ENCODE measurements around the gene MAST1.
"Not testable (repeated sequence)": the region's sequence is repeated elsewhere in the genome, so short reads cannot be mapped to it uniquely, and the experiment has no call there.

Gene MAST1

DNA sequence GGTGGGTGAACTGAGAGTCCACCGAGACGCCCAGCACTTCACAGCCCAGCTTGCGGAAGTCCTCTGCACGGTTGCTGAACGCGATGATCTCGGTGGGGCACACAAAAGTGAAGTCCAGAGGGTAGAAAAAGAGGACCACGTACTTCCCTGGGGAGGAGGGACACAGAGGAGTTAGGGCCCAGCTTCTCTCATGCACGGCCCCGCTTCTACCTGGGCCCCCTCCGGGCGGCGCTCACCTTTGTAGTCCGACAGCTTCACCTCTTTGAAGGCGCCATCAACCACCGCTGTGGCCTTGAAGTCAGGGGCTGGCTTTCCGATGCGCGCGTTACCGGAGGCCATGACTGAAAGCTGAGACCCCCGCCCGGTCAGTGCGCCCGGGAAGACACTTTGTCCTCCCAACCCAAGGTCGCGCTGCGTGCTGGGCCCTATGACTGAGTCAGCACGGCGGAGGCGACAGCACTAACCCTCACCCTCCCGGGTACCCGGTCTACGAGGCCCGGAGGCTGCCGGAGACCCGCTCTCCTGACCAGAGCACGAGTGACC, 37.3 kb upstream of the MAST1 start:
- no peak for DNase-seq (ENCODE audit: low spot score)

DNA sequence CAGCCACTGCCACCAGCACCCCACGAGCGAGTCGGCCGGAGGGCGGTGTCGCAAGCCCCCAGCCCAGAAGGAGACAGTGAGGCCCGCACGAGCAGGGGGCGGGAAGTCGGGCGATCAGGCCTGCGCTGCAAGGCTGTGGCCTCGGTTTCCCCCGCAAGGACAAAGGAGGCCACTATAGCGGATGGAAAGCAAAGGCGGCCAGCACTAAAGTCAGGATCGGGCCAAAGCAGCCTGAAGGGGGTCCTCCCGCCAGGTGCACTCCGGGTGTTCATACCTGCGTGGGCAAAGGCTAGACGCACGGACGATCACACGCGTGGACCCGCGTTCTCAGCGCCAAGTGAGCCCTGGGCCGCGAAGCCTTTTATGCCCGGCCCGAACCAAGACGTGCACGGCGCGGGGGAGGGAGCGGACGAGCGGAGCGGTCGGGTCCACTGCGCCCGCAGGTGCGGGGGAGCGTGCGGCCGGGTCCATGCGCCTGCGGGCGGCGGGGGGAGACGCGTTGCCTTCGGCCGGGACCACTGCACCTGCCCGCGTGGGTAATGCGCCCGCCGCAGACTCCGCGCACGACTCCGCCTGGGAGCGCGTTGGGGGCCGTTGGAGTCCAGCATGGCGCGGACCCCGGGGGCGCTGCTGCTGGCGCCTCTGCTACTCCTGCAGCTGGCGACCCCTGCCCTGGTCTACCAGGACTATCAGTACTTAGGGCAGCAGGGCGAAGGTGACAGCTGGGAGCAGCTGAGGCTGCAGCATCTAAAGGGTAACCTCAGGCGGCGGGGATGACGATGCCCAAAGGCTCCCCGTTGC, 36.6 kb upstream of the MAST1 start, which contains the start of the genes PRDX2 and THSD8:
Gene PRDX2 (minus strand): TSS at position 335 of the 801 bp plus-strand sequence. CDS start 539 bp downstream, outside the sequence.
Gene THSD8 (plus strand): TSS at position 604 of the 801 bp plus-strand sequence. CDS start 3 bp downstream, at position 607.
- DNase-seq (ENCODE audit: low spot score): peak; percentile 89

DNA sequence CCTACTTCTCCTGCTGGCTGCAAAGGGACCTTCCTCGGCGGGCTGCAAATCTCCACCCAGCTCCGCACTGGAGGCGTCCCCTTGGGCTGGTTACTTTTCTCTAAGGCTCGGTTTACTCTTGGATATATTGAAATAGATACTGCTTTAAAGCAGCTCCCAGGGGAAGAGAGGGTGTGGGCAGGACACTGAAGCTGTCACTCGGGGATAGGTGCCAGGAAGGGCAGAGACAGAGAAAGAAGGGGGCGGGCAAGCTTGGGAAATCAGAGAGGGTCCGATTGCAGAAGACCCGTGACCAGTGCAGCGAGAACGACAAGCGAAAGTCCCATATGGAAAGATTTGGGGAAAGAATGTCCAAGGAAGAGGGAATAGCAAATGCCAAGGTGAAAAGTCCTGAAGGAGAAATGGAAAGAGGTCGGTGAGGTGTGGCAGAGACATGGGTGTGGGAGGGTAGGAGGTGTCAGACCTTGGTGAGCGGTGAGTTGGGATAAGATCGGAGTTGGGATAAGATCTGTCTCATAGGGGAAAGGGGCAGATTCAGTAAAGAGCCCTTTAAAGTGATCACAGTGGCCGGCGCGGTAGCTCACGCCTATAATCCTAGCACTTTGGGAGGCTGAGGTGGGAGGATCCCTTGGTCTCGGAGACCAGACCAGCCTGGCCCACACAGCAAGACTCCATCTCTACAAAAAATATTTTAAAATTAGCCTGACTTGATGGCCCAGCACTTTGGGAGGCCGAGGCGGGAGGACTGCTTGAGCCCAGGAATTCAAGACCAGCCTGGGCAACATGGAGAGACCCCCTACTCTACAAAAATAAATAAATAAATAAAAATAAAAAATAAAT, 35.8 kb upstream of the MAST1 start:
- no peak for DNase-seq (ENCODE audit: low spot score)

DNA sequence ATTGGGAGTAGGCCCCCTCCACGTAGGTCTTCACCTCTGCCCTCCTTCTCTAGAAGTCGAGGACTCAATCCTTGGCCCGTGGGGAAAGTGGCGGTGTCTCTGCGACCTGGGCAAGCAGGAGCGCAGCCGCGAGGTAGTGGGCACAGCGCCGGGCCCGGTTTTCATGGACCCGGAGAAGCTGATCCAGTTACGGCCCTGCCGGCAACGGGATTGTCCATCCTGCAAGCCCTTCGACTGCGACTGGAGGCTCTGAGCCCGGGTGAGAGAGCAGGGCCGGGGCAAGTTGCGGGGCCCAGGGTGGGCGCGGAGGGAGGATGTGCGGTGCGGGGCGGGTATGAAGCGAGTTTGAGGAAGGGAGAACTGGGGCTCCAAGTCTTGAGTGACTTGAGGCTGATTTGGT, 34.3 kb upstream of the MAST1 start:
- no peak for DNase-seq (ENCODE audit: low spot score)

DNA sequence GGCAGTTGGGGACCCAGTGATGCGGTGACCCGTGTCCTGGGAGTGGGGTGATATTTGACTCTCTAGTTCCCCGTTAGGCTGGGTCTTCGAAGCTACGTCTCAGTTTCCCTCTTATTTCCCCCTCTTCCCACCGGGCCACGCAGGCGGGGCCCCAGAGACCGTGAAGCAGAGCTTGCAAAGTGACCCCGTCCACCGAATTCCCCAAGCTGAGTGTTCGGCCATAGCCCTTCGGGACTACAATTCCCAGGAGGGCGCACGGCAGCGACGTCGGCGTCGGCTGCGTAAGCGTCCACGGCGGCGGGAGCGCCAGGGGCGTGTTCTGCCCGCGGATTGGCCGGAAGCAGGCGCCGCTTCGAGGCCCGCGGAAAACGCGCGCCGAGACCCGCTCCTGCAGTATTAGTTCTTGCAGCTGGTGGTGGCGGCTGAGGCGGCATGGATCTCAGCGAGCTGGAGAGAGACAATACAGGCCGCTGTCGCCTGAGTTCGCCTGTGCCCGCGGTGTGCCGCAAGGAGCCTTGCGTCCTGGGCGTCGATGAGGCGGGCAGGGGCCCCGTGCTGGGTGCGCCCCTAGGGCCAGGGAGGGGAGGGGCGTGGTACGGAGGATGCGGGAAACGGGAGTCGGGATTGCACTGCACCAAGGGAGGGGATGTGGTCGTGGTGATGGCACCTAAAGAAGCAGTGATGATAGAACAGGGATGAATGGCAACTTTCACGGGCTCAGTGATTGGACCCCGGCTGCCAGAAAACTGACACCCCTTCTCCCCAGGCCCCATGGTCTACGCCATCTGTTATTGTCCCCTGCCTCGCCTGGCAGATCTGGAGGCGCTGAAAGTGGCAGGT, 31.9 kb upstream of the MAST1 start, which contains the start of gene RNASEH2A:
Gene RNASEH2A (plus strand): TSS at position 343 of the 840 bp plus-strand sequence. CDS start 90 bp downstream, at position 433.
- DNase-seq (ENCODE audit: low spot score): peak; percentile 90

DNA sequence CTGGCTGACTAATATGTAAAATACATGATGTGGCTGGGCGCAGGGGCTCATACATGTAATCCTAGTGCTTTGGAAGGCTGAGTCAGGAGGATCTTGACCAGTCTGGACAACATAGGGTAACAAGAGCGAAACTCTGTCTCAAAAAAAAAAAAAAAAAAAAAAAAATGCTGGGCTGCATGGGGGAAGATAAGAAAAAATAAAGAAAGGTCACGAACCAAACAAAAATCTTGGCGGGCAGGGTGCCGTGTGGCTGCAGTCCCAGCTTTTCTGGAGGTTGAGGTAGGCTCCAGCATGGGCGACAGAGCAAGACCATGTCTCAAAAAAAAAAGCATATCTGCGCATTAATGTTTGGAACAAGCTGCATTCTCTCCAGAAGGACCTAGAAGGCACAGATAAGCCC, 23.2 kb upstream of the MAST1 start:
- no peak for DNase-seq (ENCODE audit: low spot score)

DNA sequence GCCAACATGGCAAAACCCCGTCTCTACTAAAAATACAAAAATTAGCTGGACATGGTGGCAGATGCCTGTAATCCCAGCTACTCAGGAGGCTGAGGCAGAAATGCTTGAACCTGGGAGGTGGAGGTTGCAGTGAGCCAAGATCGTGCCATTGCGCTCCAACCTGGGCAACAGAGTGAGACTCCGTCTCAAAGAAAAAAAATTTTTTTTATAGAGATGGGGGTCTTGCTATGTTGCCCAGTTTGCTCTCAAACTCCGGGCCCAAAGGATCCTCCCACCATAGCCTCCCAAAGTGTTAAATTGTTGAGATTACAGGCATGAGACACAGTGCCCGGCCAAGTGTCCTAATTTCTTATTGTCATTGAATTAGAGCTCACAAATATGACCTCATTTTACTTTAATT, 21.1 kb upstream of the MAST1 start:
- not testable (repeated sequence) for DNase-seq (ENCODE audit: low spot score)

DNA sequence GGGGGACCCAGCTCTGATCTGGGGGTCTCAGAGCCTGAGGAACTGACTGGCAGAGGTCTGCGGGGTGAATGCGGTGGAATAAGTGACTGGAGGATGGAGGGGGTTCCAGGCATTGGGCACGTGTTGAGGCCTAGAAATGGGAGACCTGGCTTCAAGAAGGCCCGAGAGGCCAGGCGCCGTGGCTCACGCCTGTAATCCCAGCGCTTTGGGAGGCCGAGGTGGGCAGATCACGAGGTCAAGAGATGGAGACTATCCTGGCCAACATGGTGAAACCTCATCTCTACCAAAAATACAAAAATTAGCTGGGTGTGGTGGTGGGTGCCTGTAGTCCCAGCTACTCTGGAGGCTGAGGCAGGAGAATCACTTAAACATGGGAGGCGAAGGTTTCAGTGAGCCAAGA, 20.5 kb upstream of the MAST1 start:
- not testable (repeated sequence) for DNase-seq (ENCODE audit: low spot score)

DNA sequence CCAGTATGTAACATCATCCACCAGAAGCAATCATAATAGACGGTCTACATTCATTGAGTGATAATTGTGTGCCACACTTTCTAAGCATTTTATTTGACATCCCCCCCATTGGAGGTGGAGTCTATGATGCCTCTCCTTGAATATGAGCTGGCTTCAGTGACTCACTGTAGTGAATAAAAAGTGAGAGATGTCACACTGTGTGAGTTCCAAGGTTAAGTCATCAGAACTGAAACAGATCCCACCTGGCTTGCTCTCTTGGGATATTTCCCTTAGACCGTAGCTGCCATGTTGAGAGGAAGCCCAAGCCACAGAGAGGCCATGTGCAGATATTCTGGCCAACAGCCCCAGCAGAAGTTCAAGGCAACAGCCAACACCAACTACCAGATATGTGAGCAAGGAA, 16.6 kb upstream of the MAST1 start:
- no peak for DNase-seq (ENCODE audit: low spot score)

DNA sequence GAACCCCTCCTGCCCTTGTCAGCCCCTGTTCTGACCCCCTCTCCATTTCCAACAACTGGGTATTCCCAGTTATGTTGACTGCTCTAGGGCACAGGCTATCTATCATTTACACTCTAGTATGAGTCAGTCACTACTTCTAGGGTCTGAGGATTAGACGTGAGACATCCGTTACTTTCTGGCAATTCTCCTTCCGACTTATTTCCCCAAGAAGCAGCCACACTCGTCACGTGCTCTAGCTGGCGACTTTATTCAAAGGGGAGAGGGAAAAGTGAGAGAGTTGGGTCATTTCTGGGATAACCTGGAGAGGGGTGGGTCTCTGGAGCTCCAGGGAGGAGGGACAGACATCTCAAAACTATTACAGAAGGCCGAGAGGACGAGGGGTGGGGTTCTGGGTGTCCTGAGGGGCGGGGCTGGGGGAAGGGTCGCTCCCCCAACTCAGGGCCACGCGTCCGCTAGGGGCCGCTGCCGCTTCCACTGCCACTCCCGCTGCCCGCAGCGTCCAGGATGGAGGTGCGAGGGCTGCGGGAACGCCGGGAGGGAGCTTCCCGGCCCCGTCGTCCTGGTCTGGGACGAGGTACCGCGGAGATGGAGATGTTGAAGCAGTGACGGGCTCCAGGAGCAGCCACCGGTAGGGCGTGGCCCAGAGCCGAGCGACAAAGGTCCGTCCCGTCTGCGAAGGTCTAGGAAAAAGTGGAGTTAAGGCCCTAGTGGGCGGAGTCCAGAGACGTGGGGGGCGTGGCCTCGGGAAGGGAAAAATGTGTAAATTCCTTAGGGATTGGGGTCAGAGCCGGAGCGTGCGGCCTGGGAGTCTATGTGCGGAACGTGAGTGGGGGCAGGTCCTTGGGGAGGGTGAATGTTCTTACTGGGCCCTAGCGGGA, 12.8 kb upstream of the MAST1 start:
- DNase-seq (ENCODE audit: low spot score): peak; percentile 10

DNA sequence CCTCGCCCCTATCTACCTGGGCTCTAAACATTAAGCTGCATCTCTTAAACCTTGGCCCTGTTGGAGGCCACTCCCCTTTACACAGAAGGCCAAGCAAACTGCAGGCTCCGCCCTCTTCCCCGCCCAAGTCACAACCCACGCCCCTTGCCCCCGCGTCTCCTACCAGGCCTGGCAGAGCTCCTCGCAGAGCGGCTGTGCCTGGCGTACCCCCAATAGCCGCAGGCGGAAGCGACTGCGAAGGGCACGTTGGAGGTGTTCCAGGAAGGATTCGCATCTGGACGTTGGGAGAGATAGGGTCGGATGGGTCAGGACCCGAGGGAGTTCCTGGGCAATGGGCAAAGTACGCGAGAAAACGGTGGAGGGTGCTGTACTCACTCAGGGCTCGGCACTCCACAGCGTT, 9.8 kb upstream of the MAST1 start:
- peak; percentile 55 for DNase-seq (ENCODE audit: low spot score)

DNA sequence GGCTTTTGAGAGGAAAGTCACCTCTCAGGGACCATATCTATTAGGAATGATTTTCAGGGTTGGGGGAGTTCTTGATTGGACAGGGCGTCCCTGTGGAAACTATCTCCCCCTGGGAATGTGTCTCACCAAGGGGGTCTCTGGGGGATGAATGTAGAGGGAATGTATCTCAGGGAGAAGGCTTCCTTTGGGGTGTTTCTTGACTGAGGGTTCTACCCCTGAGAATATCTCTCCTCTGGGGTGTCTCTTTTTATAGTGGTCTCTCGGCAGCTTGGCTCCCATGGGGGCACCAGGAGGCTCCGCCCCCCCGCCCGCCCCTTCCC, 4.9 kb upstream of the MAST1 start:
- no peak for DNase-seq (ENCODE audit: low spot score)

DNA sequence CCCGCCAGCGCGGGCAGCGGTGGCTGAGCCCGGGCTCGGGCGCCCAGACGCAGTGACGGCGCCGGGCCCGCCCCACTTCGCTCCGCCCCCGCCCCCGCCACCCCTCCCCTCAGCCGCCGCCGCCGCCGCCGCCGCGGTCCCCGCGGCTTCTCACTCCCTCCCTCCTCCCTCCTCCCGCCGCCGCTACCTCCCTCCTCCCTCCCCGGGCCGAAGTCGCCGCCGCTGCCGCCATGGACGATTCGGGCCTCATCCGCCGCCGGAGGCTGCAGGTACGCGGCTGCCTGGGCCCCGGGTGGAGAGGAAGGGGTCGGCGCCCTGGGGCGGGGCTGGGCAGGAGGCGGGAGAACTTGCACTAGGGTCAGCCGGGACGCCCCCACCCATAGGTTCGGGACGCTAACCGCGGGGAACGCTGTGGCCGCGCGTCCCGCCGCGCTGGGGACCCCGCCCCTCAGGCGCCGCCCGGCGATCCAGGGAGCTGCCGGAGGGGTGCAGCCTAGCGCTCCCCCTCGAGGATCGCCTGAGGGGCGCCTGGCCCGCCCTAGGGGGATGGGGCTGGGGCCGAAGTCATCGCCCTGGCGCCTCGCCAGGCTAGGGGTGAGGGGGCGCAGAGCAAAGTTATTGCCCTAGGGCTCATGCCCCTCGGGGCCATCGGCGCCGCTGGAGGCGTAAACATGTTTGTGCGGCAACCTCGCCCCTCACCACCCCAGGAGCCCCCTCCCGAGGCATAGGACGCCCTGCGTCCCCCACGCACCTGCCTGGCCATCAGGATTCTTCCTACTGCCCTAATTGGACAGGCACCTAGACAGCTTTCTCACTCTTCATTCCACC, 4.4 kb upstream of the MAST1 start:
- peak; percentile 38 for DNase-seq (ENCODE audit: low spot score)

DNA sequence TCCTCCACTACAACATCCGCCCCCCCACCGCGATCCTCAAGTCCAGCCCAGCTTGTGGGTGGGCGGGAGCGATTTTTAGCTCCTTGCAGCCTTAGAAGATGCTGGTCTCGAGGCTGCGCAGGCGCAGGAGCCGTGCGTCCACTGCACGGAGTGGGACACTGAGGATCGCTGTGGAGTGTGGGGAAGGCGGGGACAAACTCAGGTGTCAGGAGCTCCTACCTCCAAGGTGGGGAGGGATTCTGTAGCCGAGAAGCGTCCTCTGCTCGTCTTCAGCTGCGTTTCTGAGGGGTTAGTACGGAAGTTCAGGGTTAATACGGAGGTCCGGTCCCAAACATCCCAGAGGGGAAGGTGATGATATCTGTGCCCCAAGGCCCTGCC, 3.8 kb upstream of the MAST1 start, which contains the start of gene RTBDN:
Gene RTBDN (minus strand): TSS at position 14 of the 378 bp plus-strand sequence. CDS start 4,600 bp downstream, outside the sequence.
- no peak for DNase-seq (ENCODE audit: low spot score)

DNA sequence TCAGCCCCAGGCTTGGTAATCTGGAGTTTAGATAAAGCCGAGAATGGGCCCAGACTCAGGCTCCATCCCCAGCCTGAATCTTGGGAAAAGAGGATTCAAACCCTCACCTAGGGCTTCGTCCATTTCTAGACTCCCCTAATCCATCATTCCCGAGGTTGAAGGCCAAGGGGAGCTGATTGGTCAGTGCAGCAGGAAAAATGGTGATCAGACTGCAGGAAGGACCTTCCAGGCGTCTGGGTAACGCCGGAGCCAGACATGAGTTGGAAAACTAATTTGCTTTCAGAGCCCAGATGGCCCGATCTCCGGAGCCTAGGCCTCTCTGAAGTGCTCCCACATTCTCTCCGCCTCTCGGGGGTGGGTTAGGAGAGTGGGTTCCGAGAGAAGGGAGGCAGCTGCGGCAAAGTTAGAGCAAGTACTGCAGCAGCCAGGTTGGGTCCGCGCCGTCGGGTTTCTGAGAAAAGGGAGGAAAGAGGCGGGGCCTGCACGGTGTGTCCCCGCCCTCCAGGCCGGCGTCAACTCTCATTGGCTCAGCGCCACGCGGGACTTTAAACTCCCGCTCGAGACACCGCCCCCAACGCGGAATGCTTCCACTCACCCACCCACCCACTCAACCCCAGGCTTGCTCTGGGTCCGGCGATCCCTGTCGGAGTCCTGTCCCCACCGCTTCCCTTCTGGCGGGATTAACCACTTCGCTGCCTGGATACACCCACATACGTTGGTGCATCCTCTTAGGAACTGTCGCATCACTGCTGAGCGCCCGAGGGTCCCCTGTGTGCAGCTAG, 3.1 kb upstream of the MAST1 start:
- DNase-seq (ENCODE audit: low spot score): peak; percentile 65

DNA sequence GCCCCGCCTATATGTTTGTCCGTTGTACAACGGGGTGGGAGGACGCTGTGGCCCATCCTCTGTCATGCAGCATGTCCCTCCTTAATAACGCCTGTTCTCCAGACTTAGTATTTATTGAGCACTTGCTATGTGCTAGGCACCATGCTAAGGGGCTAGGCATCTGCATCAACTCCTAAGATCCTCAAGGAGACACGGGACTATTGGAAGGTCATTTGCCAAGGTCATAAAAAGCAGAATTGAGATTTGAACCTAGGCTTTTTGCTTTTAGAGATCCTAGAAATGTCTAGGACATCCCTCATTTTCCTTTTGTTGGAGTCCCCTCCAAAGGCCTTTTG, 1.8 kb upstream of the MAST1 start:
- no peak for DNase-seq (ENCODE audit: low spot score)

DNA sequence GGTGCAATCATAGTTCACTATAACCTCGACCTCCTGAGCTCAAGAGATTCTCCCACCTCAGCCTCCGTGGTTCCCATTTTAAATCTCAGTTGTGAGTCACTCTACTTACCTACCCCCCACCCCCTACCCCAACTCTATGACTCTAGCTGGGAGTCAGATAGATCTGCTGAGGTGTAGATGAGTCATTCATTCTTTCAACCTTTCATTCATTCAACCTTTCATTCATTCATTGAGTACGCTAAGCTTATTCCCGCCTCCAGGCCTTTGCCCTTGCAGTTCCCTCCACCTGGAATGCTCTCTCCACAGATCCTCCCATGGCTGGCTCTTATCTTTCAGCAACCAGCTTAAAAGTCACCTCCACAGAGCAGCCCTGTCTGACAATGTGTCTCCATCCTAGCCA, 1.1 kb upstream of the MAST1 start:
- DNase-seq (ENCODE audit: low spot score): no peak

DNA sequence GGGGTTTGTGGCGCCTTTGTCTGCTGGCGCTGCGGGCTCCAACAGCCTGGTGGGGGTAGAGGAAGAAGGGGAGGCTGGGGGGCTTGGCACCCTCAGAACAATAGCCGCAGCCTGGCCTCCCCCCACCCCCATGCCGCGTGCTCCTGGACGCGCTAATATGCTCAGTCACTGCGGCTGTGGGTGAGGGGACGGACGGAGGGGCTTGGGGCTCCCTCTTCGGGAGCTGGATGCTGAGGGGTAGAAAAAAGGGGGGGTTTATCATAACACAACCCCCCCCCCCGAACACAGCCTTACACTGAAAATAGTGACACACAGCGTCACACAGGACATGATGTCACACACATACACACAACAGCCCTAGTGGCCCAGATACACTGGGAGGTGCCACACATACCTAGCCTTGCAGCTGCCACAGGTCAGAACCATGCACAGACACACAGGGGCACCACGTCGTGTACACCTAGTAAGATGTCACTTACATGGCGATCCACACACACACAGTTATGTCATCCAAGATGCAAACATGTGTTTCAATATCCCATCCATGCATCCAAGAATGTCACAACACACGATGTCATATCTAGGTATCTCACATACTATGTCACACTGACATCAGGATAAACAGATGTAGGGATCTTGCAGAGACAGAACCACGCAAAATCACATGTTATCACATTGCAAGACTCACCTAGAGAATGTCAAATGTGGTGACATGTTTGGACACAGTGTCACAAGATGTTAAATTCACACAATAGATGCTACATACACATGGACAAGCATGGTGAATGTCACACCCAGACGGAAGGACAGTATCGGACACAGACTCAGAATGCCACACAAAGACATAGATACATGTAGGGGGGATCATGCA, 806 bp downstream of the MAST1 start:
- no peak for DNase-seq (ENCODE audit: low spot score)

Measured in hematopoietic multipotent progenitor cell treated with erythropoietin and hydrocortisone succinate and interleukin-3 and kit ligand, for 15 days (in vitro differentiated cells).